HEK293T (cell line): Measurements from ENCODE around the gene HMCN2.

ENCODE experiments used
- BHLHE40 ChIP-seq: fragments of 450-650 bp; IDR thresholded peaks from 2 replicates; pipeline ENCODE4 v1.6.1; 2016; ENCODE audit warnings: mild to moderate bottlenecking, moderate library complexity, borderline replicate concordance
- SP1 ChIP-seq: fragments of 450-650 bp; IDR thresholded peaks from 2 replicates; pipeline ENCODE4 v1.6.1; 2017
- ZNF384 ChIP-seq: fragments of 450-650 bp; IDR thresholded peaks from 2 replicates; pipeline ENCODE4 v1.6.1; 2016

GRCh38 chr9:130418776-130419175 lies 153.2 kb downstream of the HMCN2 start:
- TF ChIP-seq ZNF384 (no peak), BHLHE40 (no peak), SP1 (no peak)
